WTC11 (cell line): Measurements from ENCODE around the gene PLCD1. TPM values are rescaled to one million over a fixed set of nuclear protein-coding genes. Genes with fewer than 3 reads are reported as not detected.
A peak's percentile ranks its signal among the peaks of the same experiment; 100 is the strongest.

Experiments
- ATAC-seq: fragments of 200-7000 bp; cut with Tn5 transposase; 2 replicates; pipeline ENCODE4 v1.10.0; 2021; ENCODE audit warnings: mild to moderate bottlenecking, moderate library complexity
- CTCF ChIA-PET: fragments of 300-600 bp; sonication (Branson Sonifier 250); formaldehyde crosslinking; loops from one replicate; lab custom pipeline; 2021; ENCODE audit warnings: antibody characterized with exemption; lab: Charles Lee
- POLR2A ChIA-PET: fragments of 350-600 bp; sonication (Branson Sonifier 250); formaldehyde crosslinking; loops from one replicate; lab custom pipeline; 2021; ENCODE audit warnings: antibody characterized with exemption; lab: Charles Lee
- DNase-seq: peaks from one replicate; pipeline ENCODE4 v3.0.0; 2021; ENCODE audit warnings: low spot score
- H3K27ac Mint-ChIP-seq: 2 replicates; pipeline ENCODE4 v1.8.0; 2021; ENCODE audit warnings: mixed read lengths
- H3K27me3 Mint-ChIP-seq: 2 replicates; pipeline ENCODE4 v1.8.0; 2021; ENCODE audit warnings: low read depth, mild to moderate bottlenecking, moderate library complexity, mixed read lengths
- H3K36me3 Mint-ChIP-seq: 2 replicates; pipeline ENCODE4 v1.8.0; 2021; ENCODE audit warnings: mixed read lengths
- H3K4me1 Mint-ChIP-seq: 2 replicates; pipeline ENCODE4 v1.8.0; 2022; ENCODE audit warnings: mixed read lengths
- H3K4me3 Mint-ChIP-seq: 2 replicates; pipeline ENCODE4 v1.8.0; 2021; ENCODE audit warnings: mild to moderate bottlenecking, moderate library complexity, mixed read lengths
- H3K9me3 Mint-ChIP-seq: 2 replicates; pipeline ENCODE4 v1.8.0; 2021; ENCODE audit warnings: mixed read lengths
- CREB1 ChIP-seq: sonication (generic); formaldehyde crosslinking; IDR thresholded peaks from 2 replicates; pipeline ENCODE4 v1.8.0; 2023; ENCODE audit warnings: mild to moderate bottlenecking, missing genetic modification reagents
- ELF4 ChIP-seq: sonication (generic); formaldehyde crosslinking; IDR thresholded peaks from 2 replicates; pipeline ENCODE4 v1.8.1; 2022; ENCODE audit warnings: low read depth, mild to moderate bottlenecking, moderate library complexity, missing genetic modification reagents
- GABPB1 ChIP-seq: sonication (generic); formaldehyde crosslinking; IDR thresholded peaks from 2 replicates; pipeline ENCODE4 v1.8.1; 2023; ENCODE audit warnings: mild to moderate bottlenecking, missing genetic modification reagents
- HMGA2 ChIP-seq: fragments of 250-450 bp; sonication (Bioruptor Pico); IDR thresholded peaks from 2 replicates; pipeline ENCODE4 v1.4.0; 2021; ENCODE audit warnings: mild to moderate bottlenecking, moderate library complexity
- MXD4 ChIP-seq: fragments of 250-450 bp; sonication (Bioruptor Pico); IDR thresholded peaks from 2 replicates; pipeline ENCODE4 v1.8.0; 2021; ENCODE audit warnings: mild to moderate bottlenecking, moderate library complexity, borderline replicate concordance
- NFATC4 ChIP-seq: fragments of 250-450 bp; sonication (Bioruptor Pico); IDR thresholded peaks from 2 replicates; pipeline ENCODE4 v1.9.0; 2021; ENCODE audit warnings: mild to moderate bottlenecking
- NFYB ChIP-seq: sonication (generic); formaldehyde crosslinking; conservative IDR thresholded peaks from 2 replicates; pipeline ENCODE4 v1.8.0; 2022; ENCODE audit warnings: low read depth, missing genetic modification reagents
- RELA ChIP-seq: sonication (generic); formaldehyde crosslinking; IDR thresholded peaks from 2 replicates; pipeline ENCODE4 v1.8.1; 2022; ENCODE audit warnings: missing genetic modification reagents, mild to moderate bottlenecking, borderline replicate concordance
- RORB ChIP-seq: fragments of 250-450 bp; sonication (Bioruptor Pico); IDR thresholded peaks from 2 replicates; pipeline ENCODE4 v1.9.0; 2021; ENCODE audit warnings: mild to moderate bottlenecking
- SMAD3 ChIP-seq: sonication (generic); formaldehyde crosslinking; IDR thresholded peaks from 2 replicates; pipeline ENCODE4 v1.8.0; 2022; ENCODE audit warnings: missing genetic modification reagents, mild to moderate bottlenecking, borderline replicate concordance
- TEAD1 ChIP-seq: sonication (generic); formaldehyde crosslinking; IDR thresholded peaks from 2 replicates; pipeline ENCODE4 v1.8.0; 2022; ENCODE audit warnings: mild to moderate bottlenecking, missing genetic modification reagents
- ZNF396 ChIP-seq: fragments of 250-450 bp; sonication (Bioruptor Pico); IDR thresholded peaks from 2 replicates; pipeline ENCODE4 v1.8.0; 2021; ENCODE audit warnings: mild to moderate bottlenecking, moderate library complexity, borderline replicate concordance
- ZNF416 ChIP-seq: fragments of 250-450 bp; sonication (Bioruptor Pico); IDR thresholded peaks from 2 replicates; pipeline ENCODE4 v1.9.0; 2021; ENCODE audit warnings: mild to moderate bottlenecking, inconsistent platforms
- total RNA-seq: library from RNA; stranded (reverse); gene quantifications from 3 replicates; pipeline ENCODE4 v1.2.3, GENCODE V29; 2021
- TF ChIP-seq, protein P1 (sequence below): sonication (generic); formaldehyde crosslinking; IDR thresholded peaks from 2 replicates; pipeline ENCODE4 v1.8.0; 2022; ENCODE audit warnings: mild to moderate bottlenecking, missing genetic modification reagents
- TF ChIP-seq, protein P2 (sequence below): sonication (generic); formaldehyde crosslinking; conservative IDR thresholded peaks from 2 replicates; pipeline ENCODE4 v1.8.1; 2022; ENCODE audit warnings: mild to moderate bottlenecking, missing genetic modification reagents
- TF ChIP-seq, protein P3 (sequence below): fragments of 250-450 bp; sonication (Bioruptor Pico); IDR thresholded peaks from 2 replicates; pipeline ENCODE4 v1.9.0; 2021; ENCODE audit warnings: mild to moderate bottlenecking, borderline replicate concordance
- TF ChIP-seq, protein P4 (sequence below): fragments of 250-450 bp; sonication (Bioruptor Pico); IDR thresholded peaks from 2 replicates; pipeline ENCODE4 v2.1.2; 2022; ENCODE audit warnings: mild to moderate bottlenecking, moderate library complexity
- TF ChIP-seq, protein P5 (sequence below): fragments of 200-600 bp; IDR thresholded peaks from 2 replicates; pipeline ENCODE4 v1.8.0; 2022; ENCODE audit warnings: antibody characterized with exemption
- TF ChIP-seq, protein P6 (sequence below): fragments of 250-450 bp; sonication (Bioruptor Pico); IDR thresholded peaks from 2 replicates; pipeline ENCODE4 v1.9.0; 2021; ENCODE audit warnings: moderate library complexity, mild to moderate bottlenecking, inconsistent platforms, borderline replicate concordance
- TF ChIP-seq, protein P7 (sequence below): sonication (generic); formaldehyde crosslinking; IDR thresholded peaks from 2 replicates; pipeline ENCODE4 v1.8.0; 2023; ENCODE audit warnings: missing genetic modification reagents, mild to moderate bottlenecking, borderline replicate concordance

PLCD1 gene
- total RNA-seq, 1 experiment from 2014 or later: 29.9 TPM

DNA sequence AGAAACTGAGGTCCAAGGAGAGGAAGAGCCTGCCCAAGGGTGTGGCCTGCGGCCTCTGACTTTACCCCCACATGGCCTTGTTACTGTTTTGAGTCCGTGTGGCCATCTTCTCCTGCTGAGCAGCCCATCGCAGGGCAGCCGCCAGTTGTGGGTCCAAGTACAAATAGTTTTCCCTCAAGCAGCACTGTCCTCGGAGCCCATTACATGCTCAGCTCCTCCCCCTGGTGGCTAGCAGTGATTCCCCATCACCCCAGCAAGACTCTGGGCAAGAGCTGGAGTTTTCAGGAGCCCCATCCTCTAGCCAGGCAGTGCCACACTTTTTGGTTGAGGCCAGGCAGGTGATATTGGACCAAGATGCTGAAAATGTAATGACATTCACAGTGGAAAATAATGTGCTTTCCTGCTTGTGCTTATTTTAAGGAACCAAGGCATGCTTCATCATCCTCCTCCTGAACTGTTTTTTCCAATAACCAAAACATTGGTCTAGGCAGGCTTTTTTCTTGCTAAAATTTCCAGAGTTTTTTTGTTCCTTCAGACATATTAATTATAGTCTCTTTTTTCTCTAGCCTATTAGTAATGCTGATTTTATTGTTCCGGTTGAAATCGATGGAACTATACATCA lies 62.1 kb downstream of the PLCD1 start:
- H3K36me3 Mint-ChIP-seq: peaks cover 5% of the 10 kb centered on the region
- no peak overlapping the region for H3K27ac Mint-ChIP-seq
- no peaks in the 10 kb centered on the region for H3K27me3 Mint-ChIP-seq
- DNase-seq: peak; percentile 85
- H3K9me3 Mint-ChIP-seq: no peaks in the 10 kb centered on the region; the same call in 1 of the 2 replicates
- TF ChIP-seq SMAD3 (peak; percentile 52; the same call in 1 of the 2 replicates), MXD4 (CRISPR knock-in tag) (no peak), CREB1 (CRISPR knock-in tag) (no peak), GABPB1 (no peak), TEAD1 (CRISPR knock-in tag) (0 out of 2 replicates have a peak, but pooled peaks have one; percentile 19), RELA (CRISPR knock-in tag) (no peak), ZNF416 (peak; percentile 98), RORB (CRISPR knock-in tag) (no peak), ELF4 (CRISPR knock-in tag) (no peak), ZNF396 (no peak), NFYB (no peak)
- TF ChIP-seq, protein P1, sequence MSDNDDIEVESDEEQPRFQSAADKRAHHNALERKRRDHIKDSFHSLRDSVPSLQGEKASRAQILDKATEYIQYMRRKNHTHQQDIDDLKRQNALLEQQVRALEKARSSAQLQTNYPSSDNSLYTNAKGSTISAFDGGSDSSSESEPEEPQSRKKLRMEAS (CRISPR knock-in tag): no peak
- TF ChIP-seq, protein P2, sequence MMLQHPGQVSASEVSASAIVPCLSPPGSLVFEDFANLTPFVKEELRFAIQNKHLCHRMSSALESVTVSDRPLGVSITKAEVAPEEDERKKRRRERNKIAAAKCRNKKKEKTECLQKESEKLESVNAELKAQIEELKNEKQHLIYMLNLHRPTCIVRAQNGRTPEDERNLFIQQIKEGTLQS (CRISPR knock-in tag): no peak
- TF ChIP-seq, protein P3, sequence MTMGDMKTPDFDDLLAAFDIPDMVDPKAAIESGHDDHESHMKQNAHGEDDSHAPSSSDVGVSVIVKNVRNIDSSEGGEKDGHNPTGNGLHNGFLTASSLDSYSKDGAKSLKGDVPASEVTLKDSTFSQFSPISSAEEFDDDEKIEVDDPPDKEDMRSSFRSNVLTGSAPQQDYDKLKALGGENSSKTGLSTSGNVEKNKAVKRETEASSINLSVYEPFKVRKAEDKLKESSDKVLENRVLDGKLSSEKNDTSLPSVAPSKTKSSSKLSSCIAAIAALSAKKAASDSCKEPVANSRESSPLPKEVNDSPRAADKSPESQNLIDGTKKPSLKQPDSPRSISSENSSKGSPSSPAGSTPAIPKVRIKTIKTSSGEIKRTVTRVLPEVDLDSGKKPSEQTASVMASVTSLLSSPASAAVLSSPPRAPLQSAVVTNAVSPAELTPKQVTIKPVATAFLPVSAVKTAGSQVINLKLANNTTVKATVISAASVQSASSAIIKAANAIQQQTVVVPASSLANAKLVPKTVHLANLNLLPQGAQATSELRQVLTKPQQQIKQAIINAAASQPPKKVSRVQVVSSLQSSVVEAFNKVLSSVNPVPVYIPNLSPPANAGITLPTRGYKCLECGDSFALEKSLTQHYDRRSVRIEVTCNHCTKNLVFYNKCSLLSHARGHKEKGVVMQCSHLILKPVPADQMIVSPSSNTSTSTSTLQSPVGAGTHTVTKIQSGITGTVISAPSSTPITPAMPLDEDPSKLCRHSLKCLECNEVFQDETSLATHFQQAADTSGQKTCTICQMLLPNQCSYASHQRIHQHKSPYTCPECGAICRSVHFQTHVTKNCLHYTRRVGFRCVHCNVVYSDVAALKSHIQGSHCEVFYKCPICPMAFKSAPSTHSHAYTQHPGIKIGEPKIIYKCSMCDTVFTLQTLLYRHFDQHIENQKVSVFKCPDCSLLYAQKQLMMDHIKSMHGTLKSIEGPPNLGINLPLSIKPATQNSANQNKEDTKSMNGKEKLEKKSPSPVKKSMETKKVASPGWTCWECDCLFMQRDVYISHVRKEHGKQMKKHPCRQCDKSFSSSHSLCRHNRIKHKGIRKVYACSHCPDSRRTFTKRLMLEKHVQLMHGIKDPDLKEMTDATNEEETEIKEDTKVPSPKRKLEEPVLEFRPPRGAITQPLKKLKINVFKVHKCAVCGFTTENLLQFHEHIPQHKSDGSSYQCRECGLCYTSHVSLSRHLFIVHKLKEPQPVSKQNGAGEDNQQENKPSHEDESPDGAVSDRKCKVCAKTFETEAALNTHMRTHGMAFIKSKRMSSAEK: no peak
- TF ChIP-seq, protein P4, sequence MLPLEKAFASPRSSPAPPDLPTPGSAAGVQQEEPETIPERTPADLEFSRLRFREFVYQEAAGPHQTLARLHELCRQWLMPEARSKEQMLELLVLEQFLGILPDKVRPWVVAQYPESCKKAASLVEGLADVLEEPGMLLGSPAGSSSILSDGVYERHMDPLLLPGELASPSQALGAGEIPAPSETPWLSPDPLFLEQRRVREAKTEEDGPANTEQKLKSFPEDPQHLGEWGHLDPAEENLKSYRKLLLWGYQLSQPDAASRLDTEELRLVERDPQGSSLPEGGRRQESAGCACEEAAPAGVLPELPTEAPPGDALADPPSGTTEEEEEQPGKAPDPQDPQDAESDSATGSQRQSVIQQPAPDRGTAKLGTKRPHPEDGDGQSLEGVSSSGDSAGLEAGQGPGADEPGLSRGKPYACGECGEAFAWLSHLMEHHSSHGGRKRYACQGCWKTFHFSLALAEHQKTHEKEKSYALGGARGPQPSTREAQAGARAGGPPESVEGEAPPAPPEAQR (CRISPR knock-in tag): no peak
- TF ChIP-seq, protein P5, sequence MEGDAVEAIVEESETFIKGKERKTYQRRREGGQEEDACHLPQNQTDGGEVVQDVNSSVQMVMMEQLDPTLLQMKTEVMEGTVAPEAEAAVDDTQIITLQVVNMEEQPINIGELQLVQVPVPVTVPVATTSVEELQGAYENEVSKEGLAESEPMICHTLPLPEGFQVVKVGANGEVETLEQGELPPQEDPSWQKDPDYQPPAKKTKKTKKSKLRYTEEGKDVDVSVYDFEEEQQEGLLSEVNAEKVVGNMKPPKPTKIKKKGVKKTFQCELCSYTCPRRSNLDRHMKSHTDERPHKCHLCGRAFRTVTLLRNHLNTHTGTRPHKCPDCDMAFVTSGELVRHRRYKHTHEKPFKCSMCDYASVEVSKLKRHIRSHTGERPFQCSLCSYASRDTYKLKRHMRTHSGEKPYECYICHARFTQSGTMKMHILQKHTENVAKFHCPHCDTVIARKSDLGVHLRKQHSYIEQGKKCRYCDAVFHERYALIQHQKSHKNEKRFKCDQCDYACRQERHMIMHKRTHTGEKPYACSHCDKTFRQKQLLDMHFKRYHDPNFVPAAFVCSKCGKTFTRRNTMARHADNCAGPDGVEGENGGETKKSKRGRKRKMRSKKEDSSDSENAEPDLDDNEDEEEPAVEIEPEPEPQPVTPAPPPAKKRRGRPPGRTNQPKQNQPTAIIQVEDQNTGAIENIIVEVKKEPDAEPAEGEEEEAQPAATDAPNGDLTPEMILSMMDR: peak; percentile 77
- TF ChIP-seq, protein P6, sequence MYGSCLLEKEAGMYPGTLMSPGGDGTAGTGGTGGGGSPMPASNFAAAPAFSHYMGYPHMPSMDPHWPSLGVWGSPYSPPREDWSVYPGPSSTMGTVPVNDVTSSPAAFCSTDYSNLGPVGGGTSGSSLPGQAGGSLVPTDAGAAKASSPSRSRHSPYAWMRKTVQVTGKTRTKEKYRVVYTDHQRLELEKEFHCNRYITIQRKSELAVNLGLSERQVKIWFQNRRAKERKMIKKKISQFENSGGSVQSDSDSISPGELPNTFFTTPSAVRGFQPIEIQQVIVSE (CRISPR knock-in tag): no peak
- H3K4me3 Mint-ChIP-seq: no peak overlapping the region
- CTCF ChIA-PET: interaction anchor here (0.6 to 4.3 kb wide), 42 partner anchors 7 to 514 kb away, joined by 3 to 109 read pairs (median 4); partner anchors contain the start of genes PLCD1, VILL and XYLB
- peak; percentile 96 for ATAC-seq
- peaks cover 31% of the 10 kb centered on the region for H3K4me1 Mint-ChIP-seq
- POLR2A ChIA-PET: no interaction called here

DNA sequence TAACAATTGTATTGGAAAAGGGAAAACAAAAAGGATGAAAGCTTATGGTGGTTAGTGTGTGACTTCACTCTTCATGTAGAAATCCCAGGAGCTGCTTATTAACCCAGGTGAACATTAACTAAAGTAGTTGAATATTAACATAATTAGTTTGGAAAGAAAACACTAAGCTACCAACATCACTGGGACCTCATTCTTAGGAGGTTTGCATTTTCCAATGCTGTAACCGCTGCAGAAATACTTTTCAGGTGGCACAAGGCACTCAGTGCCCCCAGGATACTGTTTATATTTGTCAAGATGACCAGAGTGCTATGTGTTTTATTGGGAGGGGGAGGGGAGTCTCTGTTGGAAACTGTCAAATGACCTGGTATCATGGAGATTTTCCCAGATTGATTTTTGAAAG lies 64.7 kb downstream of the PLCD1 start:
- POLR2A ChIA-PET: no interaction called here
- ATAC-seq (no peak), DNase-seq (no peak)
- CTCF ChIA-PET: interaction anchor here (1.0 to 2.9 kb wide), 2 partner anchors 9 to 109 kb away, joined by 5 to 24 read pairs; no protein-coding TSS in a partner anchor
- Mint-ChIP-seq H3K4me3 (no peak overlapping the region), H3K36me3 (peaks cover 5% of the 10 kb centered on the region), H3K9me3 (no peaks in the 10 kb centered on the region; the same call in 1 of the 2 replicates), H3K27ac (no peak overlapping the region), H3K4me1 (peaks cover 46% of the 10 kb centered on the region), H3K27me3 (no peaks in the 10 kb centered on the region)
- TF ChIP-seq CREB1 (CRISPR knock-in tag) (no peak), HMGA2 (CRISPR knock-in tag) (no peak), NFATC4 (CRISPR knock-in tag) (no peak)
- TF ChIP-seq, protein P7, sequence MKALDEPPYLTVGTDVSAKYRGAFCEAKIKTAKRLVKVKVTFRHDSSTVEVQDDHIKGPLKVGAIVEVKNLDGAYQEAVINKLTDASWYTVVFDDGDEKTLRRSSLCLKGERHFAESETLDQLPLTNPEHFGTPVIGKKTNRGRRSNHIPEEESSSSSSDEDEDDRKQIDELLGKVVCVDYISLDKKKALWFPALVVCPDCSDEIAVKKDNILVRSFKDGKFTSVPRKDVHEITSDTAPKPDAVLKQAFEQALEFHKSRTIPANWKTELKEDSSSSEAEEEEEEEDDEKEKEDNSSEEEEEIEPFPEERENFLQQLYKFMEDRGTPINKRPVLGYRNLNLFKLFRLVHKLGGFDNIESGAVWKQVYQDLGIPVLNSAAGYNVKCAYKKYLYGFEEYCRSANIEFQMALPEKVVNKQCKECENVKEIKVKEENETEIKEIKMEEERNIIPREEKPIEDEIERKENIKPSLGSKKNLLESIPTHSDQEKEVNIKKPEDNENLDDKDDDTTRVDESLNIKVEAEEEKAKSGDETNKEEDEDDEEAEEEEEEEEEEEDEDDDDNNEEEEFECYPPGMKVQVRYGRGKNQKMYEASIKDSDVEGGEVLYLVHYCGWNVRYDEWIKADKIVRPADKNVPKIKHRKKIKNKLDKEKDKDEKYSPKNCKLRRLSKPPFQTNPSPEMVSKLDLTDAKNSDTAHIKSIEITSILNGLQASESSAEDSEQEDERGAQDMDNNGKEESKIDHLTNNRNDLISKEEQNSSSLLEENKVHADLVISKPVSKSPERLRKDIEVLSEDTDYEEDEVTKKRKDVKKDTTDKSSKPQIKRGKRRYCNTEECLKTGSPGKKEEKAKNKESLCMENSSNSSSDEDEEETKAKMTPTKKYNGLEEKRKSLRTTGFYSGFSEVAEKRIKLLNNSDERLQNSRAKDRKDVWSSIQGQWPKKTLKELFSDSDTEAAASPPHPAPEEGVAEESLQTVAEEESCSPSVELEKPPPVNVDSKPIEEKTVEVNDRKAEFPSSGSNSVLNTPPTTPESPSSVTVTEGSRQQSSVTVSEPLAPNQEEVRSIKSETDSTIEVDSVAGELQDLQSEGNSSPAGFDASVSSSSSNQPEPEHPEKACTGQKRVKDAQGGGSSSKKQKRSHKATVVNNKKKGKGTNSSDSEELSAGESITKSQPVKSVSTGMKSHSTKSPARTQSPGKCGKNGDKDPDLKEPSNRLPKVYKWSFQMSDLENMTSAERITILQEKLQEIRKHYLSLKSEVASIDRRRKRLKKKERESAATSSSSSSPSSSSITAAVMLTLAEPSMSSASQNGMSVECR (CRISPR knock-in tag): no peak
- TF ChIP-seq, protein P4 (CRISPR knock-in tag): no peak
